HL-60 (cell line): ENCODE data around the gene BRAT1.

ENCODE experiments used
- CTCF ChIP-seq: IDR thresholded peaks from one replicate; pipeline ENCODE4 v1.5.1; 2011; ENCODE audit warnings: low read length, control low read depth, inconsistent platforms; ENCODE audit not compliant: insufficient read depth
- GABPA ChIP-seq: IDR thresholded peaks from 2 replicates; pipeline ENCODE4 v1.6.1; 2012; ENCODE audit warnings: low read depth
- POLR2AphosphoS5 ChIP-seq: IDR thresholded peaks from 2 replicates; pipeline ENCODE4 v1.6.1; 2012; ENCODE audit warnings: low read depth
- REST ChIP-seq: IDR thresholded peaks from 2 replicates; pipeline ENCODE4 v1.6.1; 2012; ENCODE audit warnings: low read depth; ENCODE audit not compliant: insufficient replicate concordance

GRCh38 chr7:2504889-2505375 lies 50.4 kb downstream of the BRAT1 start:
- TF ChIP-seq CTCF (no peak), POLR2AphosphoS5 (no peak), REST (no peak), GABPA (no peak)
